Hematopoietic multipotent progenitor cell (in vitro differentiated cells): ENCODE data around the gene ADORA1. TPM values are rescaled to one million over a fixed set of nuclear protein-coding genes. Genes with fewer than 3 reads are reported as not detected.

ENCODE experiments used
- DNase-seq, 3 donors: peaks; one replicate each; pipeline ENCODE4 v3.0.0-alpha.2; 2011 to 2015; ENCODE audit warnings: low read depth in 2 of 3, low spot score in 2 of 3
- total RNA-seq: library from RNA; depleted of rRNA; stranded (reverse); fragments of >200 nt; gene quantifications from one replicate; pipeline ENCODE4 v1.2.3, GENCODE V29; 2012

The ADORA1 gene
- total RNA-seq, 1 donor, result not detected

- no peak for DNase-seq
Observed at GRCh38 chr1:203120325-203121153, 7.0 kb upstream of the ADORA1 start.

- DNase-seq, result peak in 1 of 3 donors; percentile 47
Observed at GRCh38 chr1:203121186-203122015, 6.1 kb upstream of the ADORA1 start.

- no peak for DNase-seq
Observed at GRCh38 chr1:203122159-203122558, 5.4 kb upstream of the ADORA1 start.

- DNase-seq, result no peak
Observed at GRCh38 chr1:203124011-203124410, 3.5 kb upstream of the ADORA1 start.

- no peak for DNase-seq
Observed at GRCh38 chr1:203124546-203125317, 2.8 kb upstream of the ADORA1 start.

- no peak for DNase-seq
Observed at GRCh38 chr1:203126151-203126865, 1.2 kb upstream of the ADORA1 start.

- no peak for DNase-seq
Observed at GRCh38 chr1:203126866-203127665, 460 bp upstream of the ADORA1 start.

GRCh38 chr1:203128431-203128715, 847 bp downstream of the ADORA1 start:
- DNase-seq, result no peak

- no peak for DNase-seq
Observed at GRCh38 chr1:203128716-203129500, 1.4 kb downstream of the ADORA1 start.

- DNase-seq, result no peak
Observed at GRCh38 chr1:203129501-203130231, 2.1 kb downstream of the ADORA1 start.

GRCh38 chr1:203130358-203130985, 2.9 kb downstream of the ADORA1 start:
- DNase-seq, result no peak

- no peak for DNase-seq
Observed at GRCh38 chr1:203131548-203132200, 4.1 kb downstream of the ADORA1 start.

GRCh38 chr1:203133970-203134725, 6.6 kb downstream of the ADORA1 start:
- no peak for DNase-seq

GRCh38 chr1:203135636-203136305, 8.2 kb downstream of the ADORA1 start:
- peak in 2 of 3 donors; percentile 68 to 74 for DNase-seq

GRCh38 chr1:203136409-203137042, 9.0 kb downstream of the ADORA1 start:
- no peak for DNase-seq

GRCh38 chr1:203137324-203137723, 9.8 kb downstream of the ADORA1 start:
- no peak for DNase-seq
